GM19099 (cell line): Measurements from ENCODE around the gene WDR62.

ENCODE experiments used
- POLR2A ChIP-seq: IDR thresholded peaks from 3 replicates; pipeline ENCODE4 v1.6.1; 2011; ENCODE audit warnings: low read depth; ENCODE audit not compliant: insufficient read length; ENCODE audit errors: extremely low read depth

WDR62 gene

GRCh38 chr19:36054733-36055686, at the start of gene WDR62:
TSS of gene WDR62 (plus strand) at chr19:36054897. CDS start at chr19:36054972, 75 bp downstream.
- TF ChIP-seq POLR2A, result peak; percentile 59

GRCh38 chr19:36006955-36007354, 47.7 kb upstream of the WDR62 start:
- TF ChIP-seq POLR2A, result no peak

- TF ChIP-seq POLR2A, result no peak
These were observed 46.2 kb upstream of the WDR62 start, which contains the start of gene SYNE4 for GRCh38 chr19:36008336-36008978. TSS of gene SYNE4 (minus strand) at chr19:36008813. CDS start at chr19:36008681, 132 bp downstream.

- no peak for TF ChIP-seq POLR2A
These were observed 45.5 kb upstream of the WDR62 start for GRCh38 chr19:36009220-36009619.

GRCh38 chr19:36009633-36010379, 44.9 kb upstream of the WDR62 start:
- TF ChIP-seq POLR2A, result no peak

- TF ChIP-seq POLR2A, result no peak
These were observed 44.3 kb upstream of the WDR62 start for GRCh38 chr19:36010402-36010801.

- TF ChIP-seq POLR2A, result no peak
These were observed 41.3 kb upstream of the WDR62 start for GRCh38 chr19:36013280-36014011.

- TF ChIP-seq POLR2A, result peak; percentile 61
These were observed 40.4 kb upstream of the WDR62 start, which contains the start of gene ALKBH6 for GRCh38 chr19:36014012-36014924. TSS of gene ALKBH6 (minus strand) at chr19:36014213. CDS start at chr19:36013397, 816 bp downstream.

- no peak for TF ChIP-seq POLR2A
These were observed 35.5 kb upstream of the WDR62 start for GRCh38 chr19:36019061-36019670.

GRCh38 chr19:36023432-36023831, 31.3 kb upstream of the WDR62 start:
- TF ChIP-seq POLR2A, result no peak

GRCh38 chr19:36025541-36025940, 29.2 kb upstream of the WDR62 start:
- TF ChIP-seq POLR2A, result no peak

- no peak for TF ChIP-seq POLR2A
These were observed 28.4 kb upstream of the WDR62 start for GRCh38 chr19:36026091-36026876.
